GM18868 (cell line): Measurements from ENCODE around the gene TPST1.
"Not testable (repeated sequence)": the region's sequence is repeated elsewhere in the genome, so short reads cannot be mapped to it uniquely, and the experiment has no call there.

Source experiments
- ATAC-seq: cut with Tn5 transposase; IDR thresholded peaks from one replicate; pipeline ENCODE4 v1.9.1; 2021; ENCODE audit warnings: mild to moderate bottlenecking, moderate library complexity; ENCODE audit not compliant: unreplicated experiment

Gene TPST1

GRCh38 chr7:66376264-66376945, 171.3 kb downstream of the TPST1 start:
- ATAC-seq: no peak

- no peak for ATAC-seq
Measured at GRCh38 chr7:66377045-66377444, 171.9 kb downstream of the TPST1 start.

DNA sequence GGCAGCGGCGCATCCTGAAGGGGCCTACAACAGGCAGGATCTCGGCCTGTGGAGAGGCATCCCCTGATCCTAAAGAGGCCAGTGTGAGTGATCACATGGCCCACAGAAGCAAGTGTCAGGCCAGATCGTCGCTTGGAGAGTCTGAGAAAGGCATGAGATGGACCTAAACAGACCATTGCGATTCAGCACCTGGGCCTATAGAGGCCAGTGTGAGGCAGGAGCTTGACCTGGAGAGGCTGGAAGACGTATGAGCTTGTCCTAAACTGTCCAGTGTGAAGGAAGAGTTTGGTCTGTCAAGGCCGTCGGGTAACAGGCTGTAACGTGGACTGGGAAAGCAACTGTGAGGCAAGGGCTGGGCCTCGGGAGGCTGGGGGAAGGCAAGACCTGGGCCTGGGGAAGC, 172.6 kb downstream of the TPST1 start:
- ATAC-seq: no peak

GRCh38 chr7:66379542-66380160, 174.5 kb downstream of the TPST1 start:
- no peak for ATAC-seq

DNA sequence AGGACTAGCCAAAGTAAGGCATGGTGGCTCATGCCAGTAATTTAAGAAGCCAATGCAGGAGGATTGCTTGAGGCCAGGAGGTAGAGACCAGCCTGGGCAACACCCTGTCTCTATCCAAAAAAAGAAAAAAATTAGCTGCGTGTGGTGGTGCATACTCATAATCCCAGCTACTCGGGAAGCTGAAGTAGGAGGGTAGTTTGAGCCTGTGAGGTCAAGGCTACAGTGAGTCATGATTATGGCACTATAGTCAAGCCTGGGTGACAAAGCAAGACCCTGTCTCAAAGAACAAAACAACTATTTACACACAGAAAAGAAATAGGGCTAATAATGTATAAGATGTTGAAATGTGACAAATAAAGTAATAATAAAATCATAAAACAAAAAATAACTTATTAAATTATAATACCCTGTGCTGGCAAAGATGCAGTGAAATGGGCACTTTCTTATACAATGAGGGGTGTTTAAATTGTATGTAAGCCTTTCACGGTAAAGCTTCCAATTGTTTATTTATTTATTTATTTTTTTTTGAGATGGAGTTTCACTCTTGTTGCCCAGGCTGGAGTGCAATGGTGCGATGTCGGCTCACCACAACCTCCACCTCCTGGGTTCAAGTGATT, 175.2 kb downstream of the TPST1 start:
- ATAC-seq: no peak

GRCh38 chr7:66382182-66382923, 177.2 kb downstream of the TPST1 start:
- ATAC-seq: not testable (repeated sequence)

DNA sequence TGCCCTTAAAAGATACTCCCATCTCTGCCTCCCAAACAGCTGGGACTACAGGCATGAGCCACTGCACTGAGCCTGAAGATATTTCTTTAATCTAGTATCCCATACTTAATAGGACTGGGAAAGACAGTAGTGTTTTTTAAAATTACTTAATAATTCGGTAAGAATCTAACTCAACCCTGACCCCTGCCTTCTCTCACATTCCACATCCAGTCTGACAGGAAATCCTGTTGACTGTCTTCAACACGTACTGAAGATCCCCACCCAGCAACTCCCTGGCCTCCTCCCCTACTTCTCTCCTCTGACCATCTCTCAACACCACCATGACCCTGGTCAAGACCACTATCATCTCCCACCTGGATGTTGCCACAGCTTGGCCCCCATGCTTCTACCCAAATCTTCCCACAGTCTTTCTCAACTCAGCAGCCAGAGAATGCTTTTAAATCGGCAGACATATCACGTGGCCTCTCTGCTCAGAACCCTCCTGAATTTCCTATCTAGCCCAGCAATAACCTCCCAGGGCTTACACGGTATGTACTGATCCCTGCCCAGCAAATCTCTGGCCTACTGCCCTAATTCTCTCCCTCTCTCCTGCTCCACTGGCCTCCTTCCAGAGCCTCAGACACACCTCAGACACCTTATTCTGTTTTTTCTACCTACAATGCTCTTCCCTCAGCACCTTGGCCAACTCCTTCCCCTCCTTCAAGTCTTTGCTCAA, 180.2 kb downstream of the TPST1 start:
- not testable (repeated sequence) for ATAC-seq

DNA sequence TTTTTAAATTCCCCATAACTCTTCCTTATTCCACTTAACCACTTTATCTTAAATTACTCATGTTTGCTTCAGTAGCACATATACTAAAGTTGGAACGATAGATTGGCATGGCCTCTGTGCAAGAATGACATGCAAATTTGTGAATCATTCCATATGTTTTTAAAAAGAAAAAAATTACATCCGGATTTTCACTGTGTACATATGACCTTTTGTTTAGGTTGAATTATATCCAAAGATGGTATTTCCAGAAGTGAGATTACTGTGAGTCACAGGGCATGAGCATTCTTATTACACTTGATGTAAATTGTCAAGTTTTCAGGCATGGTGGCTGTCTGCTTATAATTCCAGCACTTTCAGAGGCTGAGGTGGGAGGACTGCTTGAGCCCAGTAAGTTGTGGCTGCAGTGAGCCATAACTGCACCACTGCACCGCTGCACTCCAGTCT, 190.0 kb downstream of the TPST1 start:
- not testable (repeated sequence) for ATAC-seq

DNA sequence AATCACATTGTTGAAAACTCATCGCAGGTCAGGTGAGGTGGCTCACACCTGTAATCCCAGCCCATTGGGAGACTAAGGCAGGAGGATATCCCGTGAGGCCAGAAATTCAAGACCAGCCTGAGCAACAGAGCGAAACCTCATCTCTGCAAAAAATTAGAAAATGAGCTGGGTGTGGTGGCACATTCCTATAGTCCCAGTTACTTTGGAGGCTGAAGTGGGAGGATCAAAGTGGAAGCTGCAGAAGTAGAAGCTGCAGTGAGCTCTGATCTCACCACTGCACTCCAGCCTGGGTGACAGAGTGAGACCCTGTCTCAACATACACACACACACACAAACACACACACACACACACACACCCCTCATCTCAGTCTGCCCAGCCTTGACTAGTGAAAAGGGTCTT, 190.9 kb downstream of the TPST1 start:
- ATAC-seq: not testable (repeated sequence)

DNA sequence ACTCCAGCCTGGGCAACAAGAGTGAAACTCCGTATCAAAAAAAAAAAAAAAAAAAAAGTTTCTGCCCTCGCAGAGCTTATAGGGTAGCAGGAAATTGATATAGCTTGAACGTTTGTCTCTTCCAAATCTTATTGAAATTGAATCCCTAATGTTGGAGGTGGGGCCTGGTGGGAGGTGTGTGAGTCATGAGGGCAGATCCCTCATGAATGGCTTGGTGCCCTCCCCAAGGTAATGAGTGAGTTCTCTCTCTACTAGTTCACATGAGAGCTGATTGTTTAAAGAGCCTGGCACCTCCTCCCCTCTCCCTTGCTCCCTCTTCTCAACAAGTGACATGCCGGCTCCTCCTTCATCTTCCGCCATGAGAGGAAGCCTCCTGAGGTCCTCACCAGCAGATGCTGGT, 193.7 kb downstream of the TPST1 start:
- ATAC-seq: not testable (repeated sequence)

- ATAC-seq: no peak
Measured at GRCh38 chr7:66399566-66399965, 194.4 kb downstream of the TPST1 start.

GRCh38 chr7:66400400-66400799, 195.3 kb downstream of the TPST1 start:
- ATAC-seq: no peak

- not testable (repeated sequence) for ATAC-seq
Measured at GRCh38 chr7:66401126-66401525, 196.0 kb downstream of the TPST1 start.

DNA sequence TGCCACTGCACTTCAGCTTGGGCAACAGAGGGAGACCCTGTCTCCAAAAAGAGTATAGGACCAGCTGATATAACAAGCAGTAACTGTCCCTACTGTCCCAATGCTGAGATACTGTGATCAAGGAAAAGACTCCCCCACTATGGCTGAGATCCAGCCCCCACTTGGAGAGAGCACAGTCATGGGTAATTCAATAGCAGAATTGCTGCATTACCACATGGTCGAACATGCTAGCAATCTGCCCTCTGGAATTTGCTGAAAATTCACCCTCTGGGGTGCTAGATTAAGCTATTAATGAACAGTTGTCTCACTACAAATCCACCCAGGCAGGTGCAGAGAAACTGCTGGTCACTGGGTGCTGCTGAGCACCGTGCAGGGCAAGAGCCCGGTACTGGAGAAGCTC, 196.8 kb downstream of the TPST1 start:
- ATAC-seq: not testable (repeated sequence)

DNA sequence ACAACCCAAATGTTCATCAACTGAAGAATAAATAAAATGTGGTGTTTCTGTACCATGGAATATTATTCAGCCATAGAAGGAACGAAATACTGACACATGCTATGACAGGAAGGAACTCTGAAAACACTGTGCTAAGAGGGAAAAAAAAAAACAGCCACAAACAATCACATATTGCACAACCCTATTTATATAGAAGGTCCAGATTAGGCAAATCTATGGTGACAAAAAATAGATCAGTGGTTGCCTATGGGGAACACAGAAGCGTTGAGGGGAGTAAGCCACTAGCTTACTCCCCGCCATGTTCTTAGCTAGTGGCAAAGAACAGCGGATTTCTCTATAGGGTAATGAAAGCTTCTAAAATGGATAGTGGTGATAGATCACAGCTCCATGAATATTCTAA, 198.4 kb downstream of the TPST1 start:
- ATAC-seq: no peak

GRCh38 chr7:66409493-66409892, 204.4 kb downstream of the TPST1 start:
- ATAC-seq: no peak
